ENCODE results near the gene FIBP. TPM values are rescaled to one million over a fixed set of nuclear protein-coding genes. Genes with fewer than 3 reads are reported as not detected.
A peak's percentile ranks its signal among the peaks of the same experiment; 100 is the strongest.

FIBP gene
- polyA plus RNA-seq, 3 donors: 79.1 to 109 (median 101) TPM

GRCh38 chr11:65927904-65928397, 39.7 kb upstream of the FIBP start:
- peaks cover 12 to 13% of the 10 kb centered on the region in 2 donors for H3K36me3 Mint-ChIP-seq
- Histone ChIP-seq H3K27me3 (ENCODE audit: control insufficient read depth in 2 of 2, insufficient read depth in 2 of 2, low read length in 2 of 2) (no peaks in the 10 kb centered on the region), H3K36me3 (replicated peaks in 1 of 2; ENCODE audit: control insufficient read depth in 1 of 2, insufficient read depth in 2 of 2, low read length in 2 of 2) (peaks cover 4 to 14% of the 10 kb centered on the region in 2 donors), H3K9me3 (replicated peaks in 1 of 2; ENCODE audit: control insufficient read depth in 1 of 2, insufficient read depth in 1 of 2, low read length in 2 of 2) (no peaks in the 10 kb centered on the region), H2AFZ (ENCODE audit: insufficient read depth, low read depth, low read length, poor library complexity, severe bottlenecking) (peak overlapping the region; percentile 94), H3K4me3 (replicated peaks in 1 of 3; ENCODE audit: low read depth in 2 of 3, low read length in 3 of 3) (peak overlapping the region; percentile 22 to 71 (median 39)), H3K9ac (ENCODE audit: insufficient read depth, low read length, poor library complexity, severe bottlenecking) (peak overlapping the region; percentile 61), H3K4me2 (replicated peaks; ENCODE audit: extremely low read depth, low read length, poor library complexity, severe bottlenecking) (peak overlapping the region; percentile 80), H3K27ac (ENCODE audit: low read depth in 1 of 2, low read length in 2 of 2) (peak overlapping the region; percentile 72 to 90), H3K4me1 (ENCODE audit: control insufficient read depth in 1 of 2, insufficient read depth in 2 of 2, low read length in 2 of 2) (peaks cover 18 to 26% of the 10 kb centered on the region in 2 donors), H3K79me2 (ENCODE audit: insufficient read depth, low read length) (no peaks in the 10 kb centered on the region), H4K20me1 (ENCODE audit: insufficient read depth, low read length) (no peaks in the 10 kb centered on the region)
- TF ChIP-seq, protein P1, sequence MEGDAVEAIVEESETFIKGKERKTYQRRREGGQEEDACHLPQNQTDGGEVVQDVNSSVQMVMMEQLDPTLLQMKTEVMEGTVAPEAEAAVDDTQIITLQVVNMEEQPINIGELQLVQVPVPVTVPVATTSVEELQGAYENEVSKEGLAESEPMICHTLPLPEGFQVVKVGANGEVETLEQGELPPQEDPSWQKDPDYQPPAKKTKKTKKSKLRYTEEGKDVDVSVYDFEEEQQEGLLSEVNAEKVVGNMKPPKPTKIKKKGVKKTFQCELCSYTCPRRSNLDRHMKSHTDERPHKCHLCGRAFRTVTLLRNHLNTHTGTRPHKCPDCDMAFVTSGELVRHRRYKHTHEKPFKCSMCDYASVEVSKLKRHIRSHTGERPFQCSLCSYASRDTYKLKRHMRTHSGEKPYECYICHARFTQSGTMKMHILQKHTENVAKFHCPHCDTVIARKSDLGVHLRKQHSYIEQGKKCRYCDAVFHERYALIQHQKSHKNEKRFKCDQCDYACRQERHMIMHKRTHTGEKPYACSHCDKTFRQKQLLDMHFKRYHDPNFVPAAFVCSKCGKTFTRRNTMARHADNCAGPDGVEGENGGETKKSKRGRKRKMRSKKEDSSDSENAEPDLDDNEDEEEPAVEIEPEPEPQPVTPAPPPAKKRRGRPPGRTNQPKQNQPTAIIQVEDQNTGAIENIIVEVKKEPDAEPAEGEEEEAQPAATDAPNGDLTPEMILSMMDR (IDR thresholded peaks at IDR 0.05): no peak
- peaks cover 0 to 2% (median 1%) of the 10 kb centered on the region in 3 donors for H3K27me3 Mint-ChIP-seq (ENCODE audit: low read depth in 3 of 3)
- H3K4me3 Mint-ChIP-seq: peak overlapping the region; percentile 77 to 90
- peaks cover 28% of the 10 kb centered on the region for H3K4me1 Mint-ChIP-seq
- DNase-seq: peak; percentile 65 to 73 (median 68)
- H3K27ac Mint-ChIP-seq: peak overlapping the region; percentile 85 to 94 (median 93)
- 2% methylated on average over 5 of the region's 9 CpGs for WGBS (ENCODE audit: insufficient coverage)
- intact Hi-C loops (cut with micrococcal nuclease): loop anchor here in 1 of 2 donors (5.0 kb wide), 1 partner anchor 41 kb away; the partner anchor contains the start of gene FIBP
- no peaks in the 10 kb centered on the region for H3K9me3 Mint-ChIP-seq

GRCh38 chr11:65925397-65925796, 37.1 kb upstream of the FIBP start:
- Histone ChIP-seq H3K36me3 (replicated peaks in 1 of 2; ENCODE audit: control insufficient read depth in 1 of 2, insufficient read depth in 2 of 2, low read length in 2 of 2) (peaks cover 12 to 28% of the 10 kb centered on the region in 2 donors), H3K4me1 (ENCODE audit: control insufficient read depth in 1 of 2, insufficient read depth in 2 of 2, low read length in 2 of 2) (peaks cover 25 to 34% of the 10 kb centered on the region in 2 donors), H3K27me3 (ENCODE audit: control insufficient read depth in 2 of 2, insufficient read depth in 2 of 2, low read length in 2 of 2) (no peaks in the 10 kb centered on the region), H3K4me3 (replicated peaks in 1 of 3; ENCODE audit: low read depth in 2 of 3, low read length in 3 of 3) (no peak overlapping the region), H3K9ac (ENCODE audit: insufficient read depth, low read length, poor library complexity, severe bottlenecking) (no peak overlapping the region), H3K27ac (ENCODE audit: low read depth in 1 of 2, low read length in 2 of 2) (no peak overlapping the region), H2AFZ (ENCODE audit: insufficient read depth, low read depth, low read length, poor library complexity, severe bottlenecking) (no peak overlapping the region), H3K79me2 (ENCODE audit: insufficient read depth, low read length) (peaks cover 6% of the 10 kb centered on the region), H4K20me1 (ENCODE audit: insufficient read depth, low read length) (no peaks in the 10 kb centered on the region), H3K4me2 (replicated peaks; ENCODE audit: extremely low read depth, low read length, poor library complexity, severe bottlenecking) (no peak overlapping the region), H3K9me3 (replicated peaks in 1 of 2; ENCODE audit: control insufficient read depth in 1 of 2, insufficient read depth in 1 of 2, low read length in 2 of 2) (no peaks in the 10 kb centered on the region)
- no peak for DNase-seq
- H3K36me3 Mint-ChIP-seq: peaks cover 26 to 30% of the 10 kb centered on the region in 2 donors
- H3K4me1 Mint-ChIP-seq: peaks cover 31% of the 10 kb centered on the region
- peaks cover 0 to 1% (median under 1%) of the 10 kb centered on the region in 3 donors for H3K27me3 Mint-ChIP-seq (ENCODE audit: low read depth in 3 of 3)
- TF ChIP-seq, protein P1 (IDR thresholded peaks at IDR 0.05): no peak
- peak overlapping the region in 2 of 7 donors; percentile 13 to 24 for H3K27ac Mint-ChIP-seq
- intact Hi-C loops (cut with micrococcal nuclease): loop anchor here in 1 of 2 donors (5.0 kb wide), 1 partner anchor 38 kb away; the partner anchor contains the start of gene FIBP
- H3K4me3 Mint-ChIP-seq: no peak overlapping the region
- WGBS (ENCODE audit: insufficient coverage): 100% methylated on average over 1 of the region's 2 CpGs
- H3K9me3 Mint-ChIP-seq: no peaks in the 10 kb centered on the region

All from CD14-positive monocyte (primary cell).